ENCODE results near the gene B3GALT6.

Gene B3GALT6

DNA sequence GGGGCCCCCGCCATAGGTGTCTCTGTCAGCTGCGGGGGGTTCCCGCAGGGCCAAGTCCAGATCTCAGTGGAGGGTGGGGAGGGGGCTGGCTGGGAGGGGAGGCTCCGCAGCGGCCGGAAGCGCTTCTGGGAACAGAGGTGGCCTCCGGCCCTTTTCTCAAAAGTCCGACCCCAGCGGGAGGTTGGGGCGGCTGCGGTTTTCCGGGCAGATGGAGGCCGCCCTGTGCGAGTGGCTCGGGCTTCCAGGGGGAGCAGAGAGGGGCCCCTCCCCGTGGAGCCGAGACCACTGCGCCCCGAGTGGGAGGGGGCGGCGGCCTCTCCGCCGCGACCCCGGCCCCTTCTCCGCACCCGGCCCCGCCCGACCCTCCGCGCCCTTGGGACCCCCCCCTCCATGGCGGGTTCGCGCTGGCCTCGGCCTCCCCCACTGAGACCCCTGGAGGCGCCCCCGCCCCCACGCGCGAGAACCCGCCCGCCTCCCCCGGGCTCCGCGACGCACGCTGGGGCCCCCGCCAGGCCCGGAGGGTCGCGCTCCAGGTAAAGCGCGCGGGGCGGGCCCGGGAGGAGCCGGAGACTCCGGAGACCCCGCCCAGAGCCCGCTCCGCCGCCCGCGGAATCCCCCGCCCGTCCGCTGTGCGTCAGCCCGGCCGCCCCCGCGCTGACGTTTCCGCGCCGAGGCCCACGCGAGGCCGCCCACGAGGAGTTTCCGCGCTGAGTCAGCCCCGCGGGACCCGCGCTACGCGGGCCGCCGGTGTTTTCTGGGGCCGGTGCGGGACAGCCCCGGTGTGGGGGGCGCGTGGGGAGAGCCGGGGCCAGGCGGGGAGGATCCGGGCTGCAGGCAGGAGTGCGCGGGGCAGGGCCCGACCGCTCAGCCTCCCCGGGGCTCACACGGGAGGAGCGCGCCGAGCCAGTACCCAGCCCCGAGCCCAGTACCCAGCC, 30.9 kb upstream of the B3GALT6 start:
- DNase-seq (ENCODE audit: low read depth in 2 of 2), result peak; percentile 82 to 84

- no peak for DNase-seq (ENCODE audit: low read depth in 2 of 2)
Measured at GRCh38 chr1:1202831-1203560, 29.0 kb upstream of the B3GALT6 start.

DNA sequence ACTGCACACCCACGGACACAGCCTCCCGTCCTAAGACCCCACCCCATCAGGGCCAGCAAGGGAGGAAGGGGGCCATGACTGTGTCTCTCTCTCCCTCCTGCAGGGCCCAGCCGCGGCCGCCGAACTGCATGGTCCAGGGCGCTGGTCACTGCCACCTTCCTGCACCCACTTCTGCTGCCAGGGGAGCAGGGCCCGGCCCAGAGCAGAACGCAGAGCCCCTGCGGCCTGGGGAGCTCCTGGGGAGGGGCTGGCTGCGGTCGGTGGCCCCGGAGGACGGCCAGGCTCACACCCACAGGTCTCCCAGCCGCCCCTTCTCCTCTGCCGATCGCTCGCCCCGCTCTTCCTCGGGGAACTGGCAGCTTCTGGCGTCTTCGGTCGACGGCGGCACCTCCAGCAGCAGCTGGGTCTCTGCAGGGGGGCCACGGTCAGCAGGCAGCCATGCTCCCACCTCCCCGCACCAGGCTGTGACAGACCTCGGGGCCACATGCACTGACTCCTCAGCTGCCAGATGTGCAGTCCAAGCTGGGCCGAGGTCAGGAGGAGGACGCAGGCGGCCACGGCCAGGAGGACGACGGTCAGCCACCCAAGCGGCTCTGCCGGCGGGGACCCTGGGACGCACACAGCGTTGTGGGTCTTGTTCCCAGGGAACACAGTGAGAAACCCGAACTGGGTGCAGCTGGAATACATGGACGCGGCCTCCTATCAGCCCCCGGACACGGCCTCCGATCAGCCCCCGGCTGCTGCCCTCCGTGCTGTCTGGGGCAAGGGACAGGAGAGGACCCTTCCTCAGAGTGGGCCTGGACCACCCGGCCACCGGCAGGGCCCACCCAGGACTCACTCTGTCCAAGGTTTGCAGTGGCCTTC, 28.2 kb upstream of the B3GALT6 start:
- no peak for DNase-seq (ENCODE audit: low read depth in 2 of 2)

- no peak for DNase-seq (ENCODE audit: low read depth in 2 of 2)
Measured at GRCh38 chr1:1204425-1204920, 27.6 kb upstream of the B3GALT6 start.

- no peak for DNase-seq (ENCODE audit: low read depth in 2 of 2)
Measured at GRCh38 chr1:1204998-1205768, 26.9 kb upstream of the B3GALT6 start.

- no peak for DNase-seq (ENCODE audit: low read depth in 2 of 2)
Measured at GRCh38 chr1:1205769-1206375, 26.2 kb upstream of the B3GALT6 start.

DNA sequence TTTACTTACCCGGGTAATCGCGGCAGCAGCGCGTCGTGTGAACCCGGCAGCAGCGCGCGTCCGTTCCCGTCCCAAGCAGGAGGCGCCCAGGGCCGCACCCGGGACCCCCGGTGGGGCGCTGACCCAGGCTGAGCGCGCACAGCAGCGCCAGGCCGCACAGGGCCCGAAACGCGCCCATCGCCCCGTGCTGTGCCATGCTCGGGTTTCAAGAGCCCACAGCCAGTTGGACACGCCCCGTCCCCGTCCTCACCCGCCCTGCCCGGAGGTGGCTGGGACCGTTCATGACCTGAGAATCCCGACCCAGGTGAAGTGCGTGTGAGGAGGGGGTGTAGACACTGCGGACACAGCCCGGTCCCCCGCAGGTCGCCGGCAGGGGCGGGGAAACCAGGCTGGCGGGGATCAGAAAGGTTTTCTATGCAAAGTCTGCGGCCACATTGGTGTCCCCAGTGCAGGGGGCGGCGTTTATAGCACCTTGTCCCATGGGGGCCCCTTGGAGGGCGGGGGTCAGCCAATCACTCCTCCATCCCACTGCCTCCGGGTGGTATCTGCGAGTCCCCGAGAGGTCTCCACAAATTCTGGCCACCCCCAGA, 25.6 kb upstream of the B3GALT6 start, which contains the start of gene TNFRSF18:
TSS of gene TNFRSF18 (minus strand) at position 217 of the 590 bp plus-strand sequence. CDS start at position 196, 21 bp downstream.
- peak; percentile 40 to 47 for DNase-seq (ENCODE audit: low read depth in 2 of 2)

DNA sequence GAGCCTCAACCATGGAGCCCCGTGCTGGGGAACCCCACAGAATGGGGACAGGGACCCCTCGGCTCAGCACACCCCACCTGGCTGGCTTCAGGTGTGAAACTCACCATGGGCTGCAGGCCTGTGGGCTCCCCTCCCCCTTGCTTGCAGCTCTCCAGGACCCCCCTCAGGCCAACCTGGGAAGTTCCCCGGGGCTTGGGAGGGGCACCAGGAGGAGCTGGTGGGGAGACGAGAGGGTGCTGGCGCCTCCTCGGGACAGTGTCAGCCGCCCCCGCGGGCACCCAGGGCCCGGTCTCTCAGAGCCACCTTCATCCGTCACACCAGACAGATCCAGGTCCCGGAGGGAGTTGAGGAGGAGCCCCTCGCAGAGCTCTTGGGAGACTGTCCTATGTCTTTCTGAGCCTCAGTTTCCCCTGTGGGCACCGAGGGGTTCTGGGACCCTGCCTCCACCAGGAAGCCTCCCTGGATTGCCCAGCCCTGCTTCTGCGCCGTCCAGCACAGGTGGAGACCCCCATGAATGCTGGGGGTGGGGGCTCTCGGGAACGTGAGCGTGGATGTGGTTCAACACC, 25.0 kb upstream of the B3GALT6 start:
- DNase-seq (ENCODE audit: low read depth in 2 of 2), result no peak

- DNase-seq (ENCODE audit: low read depth in 2 of 2), result no peak
Measured at GRCh38 chr1:1207571-1207892, 24.5 kb upstream of the B3GALT6 start.

GRCh38 chr1:1208713-1209433, 23.2 kb upstream of the B3GALT6 start:
- peak; percentile 44 to 52 for DNase-seq (ENCODE audit: low read depth in 2 of 2)

DNA sequence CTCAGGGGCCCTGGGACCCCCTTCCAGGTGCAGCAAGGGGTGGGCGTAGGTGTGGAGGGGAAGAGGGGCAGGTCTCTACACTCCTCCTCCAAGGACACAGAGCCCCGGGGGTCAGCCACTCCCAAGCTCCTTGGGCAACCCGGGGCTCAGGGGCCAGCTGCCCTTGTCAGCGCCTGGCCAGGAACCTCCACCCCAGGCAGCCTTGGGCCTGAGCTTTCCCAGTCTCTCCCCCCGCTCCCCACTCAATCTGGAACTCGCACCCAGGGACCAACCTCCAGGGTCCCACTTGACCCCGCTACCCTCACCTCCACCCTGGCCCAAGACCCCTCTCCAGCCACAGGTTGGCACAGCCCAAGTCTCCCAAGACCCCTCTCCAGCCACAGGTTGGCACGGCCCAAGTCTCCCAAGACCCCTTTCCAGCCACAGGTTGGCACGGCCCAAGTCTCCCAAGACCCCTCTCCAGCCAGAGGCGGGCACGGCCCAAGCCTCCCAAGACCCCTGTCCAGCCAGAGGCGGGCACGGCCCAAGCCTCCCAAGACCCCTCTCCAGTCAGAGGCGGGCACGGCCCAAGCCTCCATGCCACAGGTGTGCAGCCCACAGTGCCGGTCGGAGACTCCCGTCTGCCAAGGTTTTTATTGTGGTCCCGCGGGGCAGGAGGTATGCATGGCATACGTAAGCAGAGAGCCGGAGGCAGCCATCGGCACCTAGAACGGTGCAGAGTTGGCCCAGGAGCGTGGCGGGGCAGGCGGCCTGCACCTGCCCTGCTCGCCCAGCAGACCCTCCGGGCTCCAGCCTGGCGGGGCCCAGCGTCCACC, 21.1 kb upstream of the B3GALT6 start:
- DNase-seq (ENCODE audit: low read depth in 2 of 2), result no peak

- DNase-seq (ENCODE audit: low read depth in 2 of 2), result no peak
Measured at GRCh38 chr1:1211541-1212441, 20.2 kb upstream of the B3GALT6 start.

DNA sequence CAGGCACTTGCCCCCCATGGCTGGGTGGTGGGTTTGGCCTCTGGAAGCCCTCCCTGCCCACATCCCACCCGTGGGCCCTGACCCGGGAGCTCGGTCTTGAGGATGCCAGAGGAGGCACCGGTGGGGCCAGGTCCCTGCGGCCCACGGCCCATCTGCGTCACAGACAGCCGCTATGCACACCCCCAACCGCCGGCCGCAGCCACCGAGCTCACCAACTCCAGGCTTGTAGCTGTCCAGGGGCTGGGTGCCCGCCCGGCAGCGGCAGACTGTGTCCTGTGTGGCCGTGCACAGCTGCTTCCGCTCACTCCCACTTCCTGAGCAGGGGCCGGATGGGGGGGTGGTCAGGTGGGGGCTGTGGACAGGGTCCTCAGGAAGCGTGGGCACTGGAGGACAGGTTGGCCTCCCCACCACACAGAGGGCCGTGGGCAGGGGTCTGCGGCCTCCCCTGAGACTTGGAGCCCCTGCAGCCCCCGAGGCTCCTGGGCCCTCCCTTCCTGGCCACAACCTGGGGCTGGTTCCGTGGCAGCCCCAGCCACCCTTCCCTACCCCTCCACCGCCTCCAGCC, 19.2 kb upstream of the B3GALT6 start:
- DNase-seq (ENCODE audit: low read depth in 2 of 2), result peak; percentile 49 to 60

- peak in 1 of 2 donors; percentile 36 for DNase-seq (ENCODE audit: low read depth in 2 of 2)
Measured at GRCh38 chr1:1213345-1214265, 18.4 kb upstream of the B3GALT6 start, which contains the start of gene TNFRSF4. TNFRSF4 (minus strand) TSS chr1:1214153; CDS start chr1:1214127, 26 bp downstream.

DNA sequence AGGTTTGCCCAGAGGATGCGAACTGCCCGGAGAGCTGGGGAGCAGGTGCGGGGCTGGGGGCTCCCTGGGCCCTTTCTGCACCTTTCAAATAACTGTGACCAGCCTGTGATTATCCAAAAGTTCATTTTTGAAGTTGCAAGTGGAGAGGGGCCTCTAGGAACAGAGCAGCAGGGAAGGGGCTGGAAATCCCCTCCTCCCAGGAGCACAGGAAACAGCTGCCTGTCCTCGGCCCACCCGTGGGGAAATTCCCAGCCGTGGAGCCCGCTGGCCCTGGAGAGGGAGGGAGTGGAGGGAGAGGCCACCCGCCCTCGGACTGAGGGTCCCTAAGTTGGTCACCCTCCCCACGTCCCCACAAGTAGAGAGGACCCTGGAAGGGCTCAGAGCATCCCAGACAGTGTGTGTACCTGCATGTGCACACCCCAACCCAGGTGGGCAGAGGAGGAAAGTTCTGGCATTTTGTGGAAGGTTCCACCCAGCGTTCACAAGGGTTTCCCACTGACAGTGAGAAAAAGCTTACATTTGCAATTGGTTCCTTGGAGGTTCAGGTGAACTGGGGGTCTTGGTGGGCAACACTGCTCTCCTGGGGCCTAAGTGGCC, 16.9 kb upstream of the B3GALT6 start:
- no peak for DNase-seq (ENCODE audit: low read depth in 2 of 2)
